TTC549 (cell line): Measurements from ENCODE around the gene NUMB.
"Not testable (repeated sequence)": the region's sequence is repeated elsewhere in the genome, so short reads cannot be mapped to it uniquely, and the experiment has no call there.

Experiments used
- FAIRE-seq: peaks from 2 replicates; lab custom pipeline; 2012; peaks lifted over from hg19 to GRCh38; lab: Jason Lieb, UNC

NUMB gene

GRCh38 chr14:73465823-73466532, 7.6 kb upstream of the NUMB start:
- no peak for FAIRE-seq

- no peak for FAIRE-seq
Observed at GRCh38 chr14:73463411-73463810, 5.1 kb upstream of the NUMB start.

GRCh38 chr14:73462815-73463214, 4.5 kb upstream of the NUMB start:
- no peak for FAIRE-seq

GRCh38 chr14:73462048-73462715, 3.8 kb upstream of the NUMB start:
- no peak for FAIRE-seq

- no peak for FAIRE-seq
Observed at GRCh38 chr14:73461478-73462047, 3.2 kb upstream of the NUMB start.

- FAIRE-seq: no peak
Observed at GRCh38 chr14:73460691-73461127, 2.4 kb upstream of the NUMB start.

GRCh38 chr14:73459959-73460358, 1.6 kb upstream of the NUMB start:
- FAIRE-seq: no peak

- FAIRE-seq: no peak
Observed at GRCh38 chr14:73457924-73458182, 493 bp downstream of the NUMB start.

GRCh38 chr14:73457041-73457923, 1.1 kb downstream of the NUMB start:
- no peak for FAIRE-seq

- no peak for FAIRE-seq
Observed at GRCh38 chr14:73455294-73455693, 3.1 kb downstream of the NUMB start.

- FAIRE-seq: no peak
Observed at GRCh38 chr14:73452341-73453186, 5.8 kb downstream of the NUMB start.

GRCh38 chr14:73443758-73444157, 14.6 kb downstream of the NUMB start:
- no peak for FAIRE-seq

- FAIRE-seq: no peak
Observed at GRCh38 chr14:73441286-73441685, 17.1 kb downstream of the NUMB start.

GRCh38 chr14:73438993-73439392, 19.4 kb downstream of the NUMB start:
- no peak for FAIRE-seq

- no peak for FAIRE-seq
Observed at GRCh38 chr14:73437206-73437605, 21.1 kb downstream of the NUMB start.

- FAIRE-seq: no peak
Observed at GRCh38 chr14:73432124-73432523, 26.2 kb downstream of the NUMB start.

- no peak for FAIRE-seq
Observed at GRCh38 chr14:73428353-73428824, 30.0 kb downstream of the NUMB start.

- FAIRE-seq: no peak
Observed at GRCh38 chr14:73427516-73428264, 30.7 kb downstream of the NUMB start.

- FAIRE-seq: no peak
Observed at GRCh38 chr14:73426877-73427276, 31.5 kb downstream of the NUMB start.

- FAIRE-seq: no peak
Observed at GRCh38 chr14:73424453-73424852, 33.9 kb downstream of the NUMB start.

- not testable (repeated sequence) for FAIRE-seq
Observed at GRCh38 chr14:73423092-73423491, 35.3 kb downstream of the NUMB start.
